WTC11 (cell line): Measurements from ENCODE around the gene CFAP58. TPM values are rescaled to one million over a fixed set of nuclear protein-coding genes. Genes with fewer than 3 reads are reported as not detected.

Source experiments
- ATAC-seq: fragments of 200-7000 bp; cut with Tn5 transposase; 2 replicates; pipeline ENCODE4 v1.10.0; 2021; ENCODE audit warnings: mild to moderate bottlenecking, moderate library complexity
- CTCF ChIA-PET: fragments of 300-600 bp; sonication (Branson Sonifier 250); formaldehyde crosslinking; loops from one replicate; lab custom pipeline; 2021; ENCODE audit warnings: antibody characterized with exemption; lab: Charles Lee
- POLR2A ChIA-PET: fragments of 350-600 bp; sonication (Branson Sonifier 250); formaldehyde crosslinking; loops from one replicate; lab custom pipeline; 2021; ENCODE audit warnings: antibody characterized with exemption; lab: Charles Lee
- DNase-seq: peaks from one replicate; pipeline ENCODE4 v3.0.0; 2021; ENCODE audit warnings: low spot score
- H3K27ac Mint-ChIP-seq: 2 replicates; pipeline ENCODE4 v1.8.0; 2021; ENCODE audit warnings: mixed read lengths
- H3K27me3 Mint-ChIP-seq: 2 replicates; pipeline ENCODE4 v1.8.0; 2021; ENCODE audit warnings: low read depth, mild to moderate bottlenecking, moderate library complexity, mixed read lengths
- H3K36me3 Mint-ChIP-seq: 2 replicates; pipeline ENCODE4 v1.8.0; 2021; ENCODE audit warnings: mixed read lengths
- H3K4me1 Mint-ChIP-seq: 2 replicates; pipeline ENCODE4 v1.8.0; 2022; ENCODE audit warnings: mixed read lengths
- H3K4me3 Mint-ChIP-seq: 2 replicates; pipeline ENCODE4 v1.8.0; 2021; ENCODE audit warnings: mild to moderate bottlenecking, moderate library complexity, mixed read lengths
- H3K9me3 Mint-ChIP-seq: 2 replicates; pipeline ENCODE4 v1.8.0; 2021; ENCODE audit warnings: mixed read lengths
- EMX1 ChIP-seq: fragments of 250-450 bp; sonication (Bioruptor Pico); IDR thresholded peaks from 2 replicates; pipeline ENCODE4 v1.8.0; 2021; ENCODE audit warnings: mild to moderate bottlenecking
- ESRRA ChIP-seq: sonication (generic); formaldehyde crosslinking; IDR thresholded peaks from 2 replicates; pipeline ENCODE4 v1.8.1; 2022; ENCODE audit warnings: mild to moderate bottlenecking, missing genetic modification reagents, borderline replicate concordance
- JUN ChIP-seq: sonication (generic); formaldehyde crosslinking; IDR thresholded peaks from 2 replicates; pipeline ENCODE4 v1.8.0; 2023; ENCODE audit warnings: mild to moderate bottlenecking, missing genetic modification reagents
- TEAD1 ChIP-seq: sonication (generic); formaldehyde crosslinking; IDR thresholded peaks from 2 replicates; pipeline ENCODE4 v1.8.0; 2022; ENCODE audit warnings: mild to moderate bottlenecking, missing genetic modification reagents
- total RNA-seq: library from RNA; stranded (reverse); gene quantifications from 3 replicates; pipeline ENCODE4 v1.2.3, GENCODE V29; 2021
- TF ChIP-seq, protein P1 (sequence below): sonication (generic); formaldehyde crosslinking; IDR thresholded peaks from 2 replicates; pipeline ENCODE4 v1.8.1; 2023; ENCODE audit warnings: mild to moderate bottlenecking, missing genetic modification reagents
- TF ChIP-seq, protein P2 (sequence below): sonication (generic); formaldehyde crosslinking; IDR thresholded peaks from 2 replicates; pipeline ENCODE4 v1.8.0; 2022; ENCODE audit warnings: mild to moderate bottlenecking, missing genetic modification reagents
- TF ChIP-seq, protein P3 (sequence below): fragments of 250-450 bp; sonication (Bioruptor Pico); IDR thresholded peaks from 2 replicates; pipeline ENCODE4 v1.9.0; 2021; ENCODE audit warnings: mild to moderate bottlenecking

CFAP58 gene
- total RNA-seq, 1 experiment from 2014 or later: 1.0 TPM

DNA sequence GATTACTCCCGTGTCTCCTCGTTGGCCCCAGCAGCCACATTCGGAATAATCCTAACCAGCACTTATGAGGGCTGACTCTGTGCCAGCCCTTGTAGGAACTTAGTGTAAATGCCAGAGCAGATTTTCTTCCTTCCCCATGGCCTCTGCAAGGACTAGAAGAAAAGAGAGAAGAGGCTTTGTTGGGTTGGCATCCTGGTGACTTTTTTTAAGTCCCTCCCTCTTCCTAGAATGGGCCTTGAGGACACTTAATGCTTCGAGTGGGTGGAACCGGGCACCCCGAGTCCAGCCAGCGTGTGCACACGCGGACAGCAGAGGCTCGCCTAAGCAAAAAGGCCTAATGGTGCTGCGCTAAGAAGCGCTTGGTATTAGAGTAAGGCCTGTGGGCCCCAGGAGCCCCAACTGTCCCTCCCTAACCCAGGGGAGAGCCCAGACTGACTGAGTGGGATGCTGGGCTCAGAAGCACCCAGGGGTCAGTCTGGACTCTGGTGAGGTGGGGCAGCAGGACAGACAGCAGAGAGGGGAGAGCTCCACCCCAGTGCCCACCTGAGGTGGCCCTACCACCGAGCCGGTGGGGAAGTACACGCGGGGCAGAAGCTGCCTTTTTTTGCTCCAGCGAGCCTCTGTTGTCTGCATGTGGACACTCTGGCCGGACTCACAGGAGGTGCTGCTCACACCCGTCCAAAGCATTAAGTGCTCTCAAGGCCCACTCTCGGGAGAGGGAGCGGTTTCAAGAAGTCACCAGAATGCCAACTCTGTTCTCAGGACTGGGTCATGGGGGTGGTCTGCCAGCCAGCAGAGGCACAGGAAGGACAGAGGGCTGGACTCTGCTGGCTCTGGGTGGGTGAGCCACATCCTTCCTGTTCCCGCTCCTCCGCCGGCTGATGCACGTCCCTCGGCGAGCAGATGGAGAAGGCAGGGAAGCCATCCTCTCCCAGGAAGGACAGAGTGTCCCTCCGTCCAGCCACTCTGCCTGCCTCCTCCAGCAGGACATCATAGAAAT is 27.9 kb upstream of the CFAP58 start:
- Mint-ChIP-seq H3K4me3 (no peak overlapping the region), H3K4me1 (peaks cover 95% of the 10 kb centered on the region), H3K9me3 (no peaks in the 10 kb centered on the region), H3K27me3 (no peaks in the 10 kb centered on the region), H3K36me3 (peaks cover 5% of the 10 kb centered on the region; the same call in 1 of the 2 replicates), H3K27ac (peak overlapping the region; percentile 69)
- ChIA-PET CTCF (no interaction called here), POLR2A (no interaction called here)
- no peak for DNase-seq
- no peak for ATAC-seq
- TF ChIP-seq, protein P1, sequence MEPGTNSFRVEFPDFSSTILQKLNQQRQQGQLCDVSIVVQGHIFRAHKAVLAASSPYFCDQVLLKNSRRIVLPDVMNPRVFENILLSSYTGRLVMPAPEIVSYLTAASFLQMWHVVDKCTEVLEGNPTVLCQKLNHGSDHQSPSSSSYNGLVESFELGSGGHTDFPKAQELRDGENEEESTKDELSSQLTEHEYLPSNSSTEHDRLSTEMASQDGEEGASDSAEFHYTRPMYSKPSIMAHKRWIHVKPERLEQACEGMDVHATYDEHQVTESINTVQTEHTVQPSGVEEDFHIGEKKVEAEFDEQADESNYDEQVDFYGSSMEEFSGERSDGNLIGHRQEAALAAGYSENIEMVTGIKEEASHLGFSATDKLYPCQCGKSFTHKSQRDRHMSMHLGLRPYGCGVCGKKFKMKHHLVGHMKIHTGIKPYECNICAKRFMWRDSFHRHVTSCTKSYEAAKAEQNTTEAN (CRISPR knock-in tag): no peak
- TF ChIP-seq, protein P2, sequence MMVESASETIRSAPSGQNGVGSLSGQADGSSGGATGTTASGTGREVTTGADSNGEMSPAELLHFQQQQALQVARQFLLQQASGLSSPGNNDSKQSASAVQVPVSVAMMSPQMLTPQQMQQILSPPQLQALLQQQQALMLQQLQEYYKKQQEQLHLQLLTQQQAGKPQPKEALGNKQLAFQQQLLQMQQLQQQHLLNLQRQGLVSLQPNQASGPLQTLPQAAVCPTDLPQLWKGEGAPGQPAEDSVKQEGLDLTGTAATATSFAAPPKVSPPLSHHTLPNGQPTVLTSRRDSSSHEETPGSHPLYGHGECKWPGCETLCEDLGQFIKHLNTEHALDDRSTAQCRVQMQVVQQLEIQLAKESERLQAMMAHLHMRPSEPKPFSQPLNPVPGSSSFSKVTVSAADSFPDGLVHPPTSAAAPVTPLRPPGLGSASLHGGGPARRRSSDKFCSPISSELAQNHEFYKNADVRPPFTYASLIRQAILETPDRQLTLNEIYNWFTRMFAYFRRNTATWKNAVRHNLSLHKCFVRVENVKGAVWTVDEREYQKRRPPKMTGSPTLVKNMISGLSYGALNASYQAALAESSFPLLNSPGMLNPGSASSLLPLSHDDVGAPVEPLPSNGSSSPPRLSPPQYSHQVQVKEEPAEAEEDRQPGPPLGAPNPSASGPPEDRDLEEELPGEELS (CRISPR knock-in tag): no peak
- TF ChIP-seq JUN (CRISPR knock-in tag): no peak
- TF ChIP-seq TEAD1 (CRISPR knock-in tag): no peak
- TF ChIP-seq EMX1: no peak
- TF ChIP-seq, protein P3, sequence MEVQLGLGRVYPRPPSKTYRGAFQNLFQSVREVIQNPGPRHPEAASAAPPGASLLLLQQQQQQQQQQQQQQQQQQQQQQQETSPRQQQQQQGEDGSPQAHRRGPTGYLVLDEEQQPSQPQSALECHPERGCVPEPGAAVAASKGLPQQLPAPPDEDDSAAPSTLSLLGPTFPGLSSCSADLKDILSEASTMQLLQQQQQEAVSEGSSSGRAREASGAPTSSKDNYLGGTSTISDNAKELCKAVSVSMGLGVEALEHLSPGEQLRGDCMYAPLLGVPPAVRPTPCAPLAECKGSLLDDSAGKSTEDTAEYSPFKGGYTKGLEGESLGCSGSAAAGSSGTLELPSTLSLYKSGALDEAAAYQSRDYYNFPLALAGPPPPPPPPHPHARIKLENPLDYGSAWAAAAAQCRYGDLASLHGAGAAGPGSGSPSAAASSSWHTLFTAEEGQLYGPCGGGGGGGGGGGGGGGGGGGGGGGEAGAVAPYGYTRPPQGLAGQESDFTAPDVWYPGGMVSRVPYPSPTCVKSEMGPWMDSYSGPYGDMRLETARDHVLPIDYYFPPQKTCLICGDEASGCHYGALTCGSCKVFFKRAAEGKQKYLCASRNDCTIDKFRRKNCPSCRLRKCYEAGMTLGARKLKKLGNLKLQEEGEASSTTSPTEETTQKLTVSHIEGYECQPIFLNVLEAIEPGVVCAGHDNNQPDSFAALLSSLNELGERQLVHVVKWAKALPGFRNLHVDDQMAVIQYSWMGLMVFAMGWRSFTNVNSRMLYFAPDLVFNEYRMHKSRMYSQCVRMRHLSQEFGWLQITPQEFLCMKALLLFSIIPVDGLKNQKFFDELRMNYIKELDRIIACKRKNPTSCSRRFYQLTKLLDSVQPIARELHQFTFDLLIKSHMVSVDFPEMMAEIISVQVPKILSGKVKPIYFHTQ (CRISPR knock-in tag): no peak
- no peak for TF ChIP-seq ESRRA

DNA sequence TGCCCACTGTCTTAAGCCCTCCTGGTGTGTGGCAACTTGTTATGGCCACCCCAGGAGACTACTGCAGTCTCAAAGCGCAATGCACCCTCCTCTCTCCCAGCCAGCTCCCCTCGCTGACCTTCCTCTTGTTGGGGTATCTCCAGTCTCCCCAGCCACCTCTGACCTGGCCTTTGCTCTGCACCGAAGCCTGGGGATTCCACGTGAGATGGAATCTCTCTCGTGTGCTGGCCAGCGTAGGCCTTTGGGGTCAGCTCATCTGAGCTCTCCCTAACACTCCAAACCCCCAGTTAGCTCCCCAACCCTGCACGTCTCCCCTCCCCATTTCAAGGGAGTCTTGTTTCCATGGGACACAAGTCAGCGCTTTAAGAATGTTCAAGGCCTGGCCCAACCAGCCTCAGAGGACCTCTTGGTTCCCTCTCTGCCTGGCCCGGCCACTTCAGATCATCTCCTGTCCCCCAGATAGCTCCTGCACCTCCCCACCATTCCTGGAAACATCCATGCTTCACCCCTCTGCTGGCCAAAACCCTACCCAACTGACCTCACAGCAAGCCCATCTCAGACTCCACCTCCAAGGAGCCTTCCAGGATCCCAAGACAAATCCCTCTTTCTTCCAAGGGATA is 26.5 kb upstream of the CFAP58 start:
- POLR2A ChIA-PET: no interaction called here
- TF ChIP-seq, protein P3 (CRISPR knock-in tag): no peak
- TF ChIP-seq, all 79 proteins: peak for 0
- H3K9me3 Mint-ChIP-seq: no peaks in the 10 kb centered on the region
- no peak for ATAC-seq
- no peaks in the 10 kb centered on the region for H3K27me3 Mint-ChIP-seq
- H3K36me3 Mint-ChIP-seq: peaks cover 5% of the 10 kb centered on the region; the same call in 1 of the 2 replicates
- DNase-seq: no peak
- peak overlapping the region; percentile 89 for H3K27ac Mint-ChIP-seq
- H3K4me3 Mint-ChIP-seq: no peak overlapping the region
- peaks cover 97% of the 10 kb centered on the region for H3K4me1 Mint-ChIP-seq
- CTCF ChIA-PET: interaction anchor here (1.0 to 4.4 kb wide), 4 partner anchors 21 to 52 kb away, joined by 3 to 19 read pairs (median 4); partner anchors contain the start of gene CFAP58
